ENCODE results near the gene MRPL40. TPM values are rescaled to one million over a fixed set of nuclear protein-coding genes. Genes with fewer than 3 reads are reported as not detected.

Gene MRPL40
- total and polyA plus RNA-seq, 10 of the 15 experiments (the other 5 are each of a cell fraction or from before 2014, with no cell fraction given), result 41.2 to 207 (median 69.1) TPM

DNA sequence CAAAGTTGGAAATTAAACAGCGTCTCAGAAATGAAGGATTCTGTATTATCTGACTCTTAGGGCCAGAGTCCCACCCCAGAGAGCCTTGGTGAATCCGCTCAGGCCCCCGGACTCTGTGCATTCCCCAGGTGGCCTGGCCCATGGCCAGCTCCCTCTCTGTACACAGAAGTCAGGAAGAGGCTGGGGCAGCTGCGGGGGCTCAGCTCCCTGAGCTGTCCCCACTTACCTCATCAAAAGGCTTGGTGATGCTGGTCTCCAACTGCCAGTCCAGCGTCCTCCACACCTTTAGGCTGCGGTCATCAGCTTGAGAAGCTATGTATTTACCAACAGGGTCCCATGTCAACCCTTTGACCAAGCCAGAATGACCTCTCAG, 35.8 kb upstream of the MRPL40 start (continued):
- TF ChIP-seq NFYB (IDR thresholded peaks at IDR 0.05; ENCODE audit: insufficient read depth, low read depth, low read length) (no peak), ZBED1 (IDR thresholded peaks at IDR 0.05; ENCODE audit: borderline replicate concordance) (no peak), MTA3 (IDR thresholded peaks at IDR 0.05; ENCODE audit: borderline replicate concordance, low read length) (no peak), E4F1 (IDR thresholded peaks at IDR 0.05; ENCODE audit: borderline replicate concordance, partially characterized antibody) (no peak), POU2F2 (IDR thresholded peaks at IDR 0.05; ENCODE audit: borderline replicate concordance, low read depth, low read length) (no peak), GATAD2B (conservative IDR thresholded peaks at IDR 0.05; ENCODE audit: low read depth) (no peak), CREM (IDR thresholded peaks at IDR 0.05; ENCODE audit: low read depth) (no peak), RAD51 (IDR thresholded peaks at IDR 0.05) (no peak), IKZF1 (conservative IDR thresholded peaks at IDR 0.05) (no peak), TBL1XR1 (IDR thresholded peaks at IDR 0.05; ENCODE audit: low read depth, low read length) (no peak), POLR2AphosphoS2 (IDR thresholded peaks at IDR 0.05; ENCODE audit: low read depth, low read length) (no peak), CREB1 (IDR thresholded peaks at IDR 0.05; ENCODE audit: low read depth) (no peak)
- TF ChIP-seq, protein P1, sequence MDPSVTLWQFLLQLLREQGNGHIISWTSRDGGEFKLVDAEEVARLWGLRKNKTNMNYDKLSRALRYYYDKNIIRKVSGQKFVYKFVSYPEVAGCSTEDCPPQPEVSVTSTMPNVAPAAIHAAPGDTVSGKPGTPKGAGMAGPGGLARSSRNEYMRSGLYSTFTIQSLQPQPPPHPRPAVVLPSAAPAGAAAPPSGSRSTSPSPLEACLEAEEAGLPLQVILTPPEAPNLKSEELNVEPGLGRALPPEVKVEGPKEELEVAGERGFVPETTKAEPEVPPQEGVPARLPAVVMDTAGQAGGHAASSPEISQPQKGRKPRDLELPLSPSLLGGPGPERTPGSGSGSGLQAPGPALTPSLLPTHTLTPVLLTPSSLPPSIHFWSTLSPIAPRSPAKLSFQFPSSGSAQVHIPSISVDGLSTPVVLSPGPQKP (IDR thresholded peaks at IDR 0.05; ENCODE audit: low read depth, low read length), result no peak
